Measurements from ENCODE around the gene GALR1. TPM values are rescaled to one million over a fixed set of nuclear protein-coding genes. Genes with fewer than 3 reads are reported as not detected.
A peak's percentile ranks its signal among the peaks of the same experiment; 100 is the strongest.

GALR1 gene
- total and polyA plus RNA-seq, 9 donors: under 0.01 to 0.09 (median 0.05) TPM

GRCh38 chr18:77314952-77315351 lies 65.3 kb downstream of the GALR1 start:
- Histone ChIP-seq H3K36me3 (ENCODE audit: control insufficient read depth, insufficient read depth, low read length) (no peaks in the 10 kb centered on the region), H3K27ac (ENCODE audit: low read length) (no peak overlapping the region), H3K4me1 (ENCODE audit: control insufficient read depth, insufficient read depth, low read length) (no peaks in the 10 kb centered on the region), H3K9me3 (replicated peaks; ENCODE audit: control insufficient read depth, low read depth, low read length) (no peaks in the 10 kb centered on the region), H3K27me3 (ENCODE audit: control insufficient read depth, insufficient read depth, low read length) (no peaks in the 10 kb centered on the region), H3K4me3 (ENCODE audit: low read length) (no peak overlapping the region)
- no peak for DNase-seq
- 91% methylated on average over 4 of the region's 10 CpGs for WGBS (ENCODE audit: insufficient coverage)

GRCh38 chr18:77316008-77316407 lies 66.4 kb downstream of the GALR1 start:
- 58% methylated on average over 3 of the region's 3 CpGs for WGBS (ENCODE audit: insufficient coverage)
- DNase-seq: no peak

GRCh38 chr18:77316641-77317040 lies 67.0 kb downstream of the GALR1 start:
- WGBS (ENCODE audit: insufficient coverage): 83% methylated on average over 2 of the region's 4 CpGs
- H3K4me3 ChIP-seq (ENCODE audit: low read length): no peak overlapping the region

More at GRCh38 chr18:77316008-77316407, 66.4 kb downstream of the GALR1 start:
- Histone ChIP-seq H3K27ac (ENCODE audit: low read length) (no peak overlapping the region), H3K27me3 (ENCODE audit: control insufficient read depth, insufficient read depth, low read length) (no peaks in the 10 kb centered on the region), H3K4me3 (ENCODE audit: low read length) (no peak overlapping the region), H3K4me1 (ENCODE audit: control insufficient read depth, insufficient read depth, low read length) (peaks cover 3% of the 10 kb centered on the region), H3K9me3 (replicated peaks; ENCODE audit: control insufficient read depth, low read depth, low read length) (no peaks in the 10 kb centered on the region), H3K36me3 (ENCODE audit: control insufficient read depth, insufficient read depth, low read length) (no peaks in the 10 kb centered on the region)

GRCh38 chr18:77320971-77321559 lies 71.4 kb downstream of the GALR1 start:
- DNase-seq: peak; percentile 75

More at GRCh38 chr18:77316641-77317040, 67.0 kb downstream of the GALR1 start:
- Histone ChIP-seq H3K27ac (ENCODE audit: low read length) (no peak overlapping the region), H3K36me3 (ENCODE audit: control insufficient read depth, insufficient read depth, low read length) (no peaks in the 10 kb centered on the region), H3K4me1 (ENCODE audit: control insufficient read depth, insufficient read depth, low read length) (peaks cover 3% of the 10 kb centered on the region), H3K27me3 (ENCODE audit: control insufficient read depth, insufficient read depth, low read length) (no peaks in the 10 kb centered on the region), H3K9me3 (replicated peaks; ENCODE audit: control insufficient read depth, low read depth, low read length) (no peaks in the 10 kb centered on the region)
- DNase-seq: no peak

GRCh38 chr18:77321823-77322805 lies 72.5 kb downstream of the GALR1 start:
- 72% methylated on average over 15 of the region's 23 CpGs for WGBS (ENCODE audit: insufficient coverage)
- Histone ChIP-seq H3K4me1 (ENCODE audit: control insufficient read depth, insufficient read depth, low read length) (peaks cover 3% of the 10 kb centered on the region), H3K9me3 (replicated peaks; ENCODE audit: control insufficient read depth, low read depth, low read length) (no peaks in the 10 kb centered on the region), H3K4me3 (ENCODE audit: low read length) (no peak overlapping the region), H3K27me3 (ENCODE audit: control insufficient read depth, insufficient read depth, low read length) (no peaks in the 10 kb centered on the region), H3K27ac (ENCODE audit: low read length) (no peak overlapping the region), H3K36me3 (ENCODE audit: control insufficient read depth, insufficient read depth, low read length) (no peaks in the 10 kb centered on the region)
- DNase-seq: no peak

More at GRCh38 chr18:77320971-77321559, 71.4 kb downstream of the GALR1 start:
- Histone ChIP-seq H3K27ac (ENCODE audit: low read length) (peak overlapping the region; percentile 7), H3K36me3 (ENCODE audit: control insufficient read depth, insufficient read depth, low read length) (no peaks in the 10 kb centered on the region), H3K9me3 (replicated peaks; ENCODE audit: control insufficient read depth, low read depth, low read length) (no peaks in the 10 kb centered on the region), H3K4me3 (ENCODE audit: low read length) (no peak overlapping the region), H3K4me1 (ENCODE audit: control insufficient read depth, insufficient read depth, low read length) (peaks cover 3% of the 10 kb centered on the region), H3K27me3 (ENCODE audit: control insufficient read depth, insufficient read depth, low read length) (no peaks in the 10 kb centered on the region)
- 50% methylated on average over 1 of the region's 5 CpGs for WGBS (ENCODE audit: insufficient coverage)

GRCh38 chr18:77323640-77324299 lies 74.1 kb downstream of the GALR1 start:
- no peaks in the 10 kb centered on the region for H3K27me3 ChIP-seq (ENCODE audit: control insufficient read depth, insufficient read depth, low read length)
- no peaks in the 10 kb centered on the region for H3K36me3 ChIP-seq (ENCODE audit: control insufficient read depth, insufficient read depth, low read length)
- no peaks in the 10 kb centered on the region for H3K9me3 ChIP-seq (replicated peaks; ENCODE audit: control insufficient read depth, low read depth, low read length)
- no peak overlapping the region for H3K4me3 ChIP-seq (ENCODE audit: low read length)
- peaks cover 3% of the 10 kb centered on the region for H3K4me1 ChIP-seq (ENCODE audit: control insufficient read depth, insufficient read depth, low read length)
- DNase-seq: peak; percentile 54
- H3K27ac ChIP-seq (ENCODE audit: low read length): no peak overlapping the region
- 76% methylated on average over 8 of the region's 12 CpGs for WGBS (ENCODE audit: insufficient coverage)

Other genes with a start within 250 kb of the GALR1 start
- 11.1 TPM for gene MBP, start 117.1 kb upstream of the GALR1 start, total RNA-seq
- 10 to 100 TPM in 6 of 8 donors, 1 to 10 TPM in 2; 8.7 to 23.0 (median 11.6) TPM for gene MBP, start 117.1 kb upstream of the GALR1 start, polyA plus RNA-seq (ENCODE audit: insufficient read depth in 1 of 8, insufficient read length in 8 of 8, low replicate concordance in 1 of 8)

Data from muscle of leg (tissue), 11 donors.